Fibroblast of mammary gland (primary cell): ENCODE measurements around the gene SCAF4.

ENCODE experiments used
- DNase-seq: peaks from one replicate; pipeline ENCODE4 v3.0.0-alpha.2; 2010; ENCODE audit warnings: low read depth
- H3K4me3 ChIP-seq: 2 replicates; pipeline ENCODE4 v1.5.1; 2011; ENCODE audit warnings: low read depth, mild to moderate bottlenecking, low read length, moderate library complexity; ENCODE audit not compliant: control insufficient read depth
- TF ChIP-seq, protein P1 (sequence below): conservative IDR thresholded peaks from 2 replicates; pipeline ENCODE4 v1.5.1; 2011; ENCODE audit warnings: low read depth, low read length, inconsistent platforms; ENCODE audit not compliant: control insufficient read depth, insufficient read depth

The SCAF4 gene

DNA sequence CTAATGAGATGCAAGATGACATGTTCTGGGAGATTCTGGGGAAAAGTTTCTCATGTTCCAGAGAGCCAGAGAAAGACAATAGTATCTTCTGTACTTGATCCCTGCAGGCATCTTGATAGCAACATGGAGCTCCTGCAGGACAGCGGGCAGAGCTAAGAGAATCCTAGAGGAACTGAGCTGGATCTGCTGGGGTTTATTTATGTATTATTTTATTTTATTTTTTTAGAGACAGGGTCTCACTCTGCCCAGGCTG, 22.7 kb upstream of the SCAF4 start:
- TF ChIP-seq, protein P1, sequence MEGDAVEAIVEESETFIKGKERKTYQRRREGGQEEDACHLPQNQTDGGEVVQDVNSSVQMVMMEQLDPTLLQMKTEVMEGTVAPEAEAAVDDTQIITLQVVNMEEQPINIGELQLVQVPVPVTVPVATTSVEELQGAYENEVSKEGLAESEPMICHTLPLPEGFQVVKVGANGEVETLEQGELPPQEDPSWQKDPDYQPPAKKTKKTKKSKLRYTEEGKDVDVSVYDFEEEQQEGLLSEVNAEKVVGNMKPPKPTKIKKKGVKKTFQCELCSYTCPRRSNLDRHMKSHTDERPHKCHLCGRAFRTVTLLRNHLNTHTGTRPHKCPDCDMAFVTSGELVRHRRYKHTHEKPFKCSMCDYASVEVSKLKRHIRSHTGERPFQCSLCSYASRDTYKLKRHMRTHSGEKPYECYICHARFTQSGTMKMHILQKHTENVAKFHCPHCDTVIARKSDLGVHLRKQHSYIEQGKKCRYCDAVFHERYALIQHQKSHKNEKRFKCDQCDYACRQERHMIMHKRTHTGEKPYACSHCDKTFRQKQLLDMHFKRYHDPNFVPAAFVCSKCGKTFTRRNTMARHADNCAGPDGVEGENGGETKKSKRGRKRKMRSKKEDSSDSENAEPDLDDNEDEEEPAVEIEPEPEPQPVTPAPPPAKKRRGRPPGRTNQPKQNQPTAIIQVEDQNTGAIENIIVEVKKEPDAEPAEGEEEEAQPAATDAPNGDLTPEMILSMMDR: no peak
- DNase-seq: no peak
- H3K4me3 ChIP-seq: no peak overlapping the region

DNA sequence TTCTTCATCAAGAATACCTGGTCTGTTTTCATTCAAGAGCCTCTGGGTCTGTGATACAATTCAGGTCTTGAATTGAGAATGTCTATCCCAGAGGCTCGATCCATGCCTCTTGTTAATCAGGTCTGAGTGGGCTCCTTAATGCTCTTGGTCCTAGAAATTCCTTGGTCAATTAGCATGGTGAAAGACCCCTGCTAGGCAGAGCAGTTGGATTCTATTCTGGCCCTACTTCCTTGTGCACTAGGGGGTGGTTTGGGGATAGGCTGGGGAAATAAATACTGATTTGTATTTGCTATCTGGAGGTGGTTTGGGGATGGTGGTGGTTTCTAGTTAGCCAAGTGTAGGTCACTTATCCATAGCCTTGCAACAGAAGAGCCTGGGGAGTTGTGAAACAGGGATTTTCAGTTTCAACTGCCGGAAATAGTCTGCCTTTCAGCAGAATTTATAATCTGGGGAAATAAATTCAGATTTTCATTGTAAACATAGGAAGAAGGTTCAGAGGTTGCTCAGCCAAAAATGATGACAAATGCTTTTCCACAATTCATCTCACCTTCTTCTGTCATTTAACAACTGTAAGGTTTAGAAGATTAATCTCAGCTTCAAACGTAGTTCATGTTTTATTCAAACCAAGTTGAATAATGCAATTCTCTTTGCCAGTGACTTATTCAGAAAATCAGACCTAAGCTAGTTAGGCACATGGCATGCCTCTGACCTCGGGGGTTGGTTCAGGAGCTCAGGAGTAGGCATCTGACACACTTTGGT, 22.2 kb upstream of the SCAF4 start:
- no peak overlapping the region for H3K4me3 ChIP-seq
- TF ChIP-seq, protein P1: no peak
- no peak for DNase-seq

DNA sequence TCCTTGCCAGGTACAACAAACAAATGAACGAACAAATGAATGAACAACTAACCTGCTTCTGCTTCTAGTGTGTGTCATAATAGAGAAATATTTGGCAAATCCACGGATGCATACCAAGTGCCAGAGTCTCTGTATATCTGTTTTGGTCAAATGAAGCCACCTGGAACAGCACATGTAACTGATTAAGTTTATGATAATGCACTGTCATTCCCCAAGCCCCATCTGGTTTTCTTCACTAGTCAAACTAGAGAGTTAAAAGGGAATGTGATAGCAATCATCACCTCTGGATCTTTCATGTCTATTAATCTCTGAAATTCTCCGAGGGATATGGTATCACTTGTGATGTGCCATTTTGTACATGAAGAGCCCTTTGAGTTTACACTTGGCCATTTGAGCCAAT, 21.0 kb upstream of the SCAF4 start:
- H3K4me3 ChIP-seq: no peak overlapping the region
- TF ChIP-seq, protein P1: no peak
- peak; percentile 33 for DNase-seq

DNA sequence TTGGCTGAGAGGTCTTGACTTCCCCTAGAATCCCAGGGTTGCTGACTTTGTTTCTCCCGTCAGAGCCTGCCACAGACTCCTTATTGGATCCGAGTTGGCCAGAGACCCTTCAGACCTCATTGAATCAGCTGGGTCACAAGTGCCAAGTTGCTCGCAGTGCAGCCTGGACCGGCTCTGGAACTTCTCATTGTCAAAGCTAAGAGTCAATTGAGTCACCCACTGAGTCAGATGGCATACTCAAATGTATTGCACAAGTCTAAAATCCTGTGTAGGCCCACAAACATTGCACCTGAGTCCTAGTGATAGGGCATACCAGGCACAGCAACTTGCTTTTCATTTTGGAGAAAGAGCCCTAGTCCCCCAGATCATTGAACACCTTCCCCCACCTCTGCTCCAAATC, 20.4 kb upstream of the SCAF4 start:
- TF ChIP-seq, protein P1: no peak
- H3K4me3 ChIP-seq: no peak overlapping the region
- DNase-seq: peak; percentile 90

DNA sequence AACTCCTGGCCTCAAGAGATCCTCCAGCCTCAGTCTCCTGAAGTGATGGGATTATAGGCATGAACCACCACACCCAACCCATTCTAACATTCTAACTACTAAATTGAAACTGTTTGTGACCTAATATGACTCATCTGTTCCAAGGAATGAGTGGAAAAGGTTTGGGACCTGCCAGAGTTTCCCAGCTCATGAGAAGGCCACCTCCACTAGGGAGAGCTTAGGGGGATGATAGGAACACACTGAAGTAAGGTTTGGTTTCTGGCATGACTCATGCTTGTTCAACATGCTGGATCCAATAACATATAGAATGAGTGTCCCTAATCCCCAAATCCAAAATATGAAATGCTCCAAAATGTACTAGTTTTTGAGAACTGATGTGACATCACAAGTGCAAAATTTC, 18.9 kb upstream of the SCAF4 start:
- TF ChIP-seq, protein P1: no peak
- DNase-seq: peak; percentile 85
- H3K4me3 ChIP-seq: no peak overlapping the region

DNA sequence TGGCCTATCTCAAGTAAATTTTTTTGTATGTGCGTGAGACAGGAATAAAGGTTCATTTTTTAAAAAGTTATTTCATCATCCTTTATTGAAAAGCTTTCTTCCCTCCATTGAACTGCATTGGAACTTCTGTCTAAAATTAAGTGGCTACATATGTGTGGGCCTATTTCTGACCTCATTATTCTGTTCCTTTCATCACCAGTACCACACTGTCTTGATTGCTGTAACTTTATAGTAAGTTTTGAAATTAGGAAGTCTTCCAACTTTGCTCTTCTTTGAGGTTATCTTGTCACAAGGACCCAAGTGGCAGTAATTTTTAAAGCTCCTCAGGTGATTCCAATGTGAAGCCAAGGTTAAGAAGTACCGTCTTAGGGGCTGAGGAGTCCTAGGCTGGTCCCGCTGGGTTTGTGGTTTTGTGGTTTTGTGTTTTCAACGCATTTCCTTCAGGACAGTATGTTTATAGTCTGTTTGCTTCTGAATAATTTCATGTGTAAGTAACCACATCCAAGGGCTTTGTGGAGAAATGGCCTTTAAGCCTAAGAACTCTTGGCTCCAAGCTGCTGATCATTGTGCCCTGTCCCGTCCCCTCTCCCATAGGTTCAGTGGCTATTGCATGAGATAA, 12.4 kb upstream of the SCAF4 start:
- H3K4me3 ChIP-seq: no peak overlapping the region
- DNase-seq: peak; percentile 79
- TF ChIP-seq, protein P1: no peak

DNA sequence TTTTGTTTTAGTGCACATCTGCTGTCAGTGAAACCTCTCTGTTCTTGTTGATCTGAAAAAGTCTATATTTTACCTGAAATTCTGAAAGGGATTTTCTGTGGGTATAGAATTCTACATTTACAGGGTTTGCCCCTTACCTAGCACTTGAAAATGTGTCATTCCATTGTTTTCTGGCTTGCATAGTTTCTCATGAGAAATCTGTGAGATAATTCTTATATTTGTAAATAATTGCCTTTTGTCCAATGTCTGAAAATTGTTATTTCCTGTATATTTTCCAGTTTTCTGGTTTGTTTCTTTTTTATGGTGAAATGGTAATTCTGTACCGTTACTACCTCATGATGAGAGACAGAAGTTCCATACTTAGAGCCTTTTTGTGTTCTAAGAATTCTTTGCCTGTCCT, 11.8 kb upstream of the SCAF4 start:
- H3K4me3 ChIP-seq: no peak overlapping the region
- TF ChIP-seq, protein P1: no peak
- DNase-seq: no peak
